Activated CD8-positive, alpha-beta T cell treated with anti-CD3 and anti-CD28 coated beads for 36 hours (primary cell): ENCODE measurements around the gene FGF11. TPM values are rescaled to one million over a fixed set of nuclear protein-coding genes. Genes with fewer than 3 reads are reported as not detected.

ENCODE experiments used
- ATAC-seq: fragments of 200-7000 bp; cut with Tn5 transposase; one replicate; pipeline ENCODE4 v1.10.0; 2021; ENCODE audit warnings: mild to moderate bottlenecking, moderate library complexity
- CTCF ChIA-PET: fragments of 350-600 bp; sonication (Branson Sonifier 250); formaldehyde crosslinking; loops from one replicate; lab custom pipeline; 2021; ENCODE audit warnings: antibody characterized with exemption; lab: Charles Lee
- POLR2A ChIA-PET: fragments of 350-600 bp; sonication (Branson Sonifier 250); formaldehyde crosslinking; loops from one replicate; lab custom pipeline; 2021; ENCODE audit warnings: antibody characterized with exemption; lab: Charles Lee
- DNase-seq: peaks from one replicate; pipeline ENCODE4 v3.0.0-alpha.2; 2020
- H3K27ac Mint-ChIP-seq: one replicate; pipeline ENCODE4 v1.8.0; 2021; ENCODE audit warnings: mild to moderate bottlenecking, mixed read lengths
- H3K27me3 Mint-ChIP-seq: one replicate; pipeline ENCODE4 v1.8.0; 2021; ENCODE audit warnings: mixed read lengths
- H3K36me3 Mint-ChIP-seq: one replicate; pipeline ENCODE4 v1.8.0; 2021; ENCODE audit warnings: low read depth, mixed read lengths
- H3K4me1 Mint-ChIP-seq: one replicate; pipeline ENCODE4 v1.8.0; 2021; ENCODE audit warnings: low read depth, mixed read lengths
- H3K4me3 Mint-ChIP-seq: one replicate; pipeline ENCODE4 v1.8.0; 2021; ENCODE audit warnings: mild to moderate bottlenecking, moderate library complexity, mixed read lengths
- H3K9me3 Mint-ChIP-seq: one replicate; pipeline ENCODE4 v1.8.0; 2021; ENCODE audit warnings: mixed read lengths
- intact Hi-C: fragments of 100-400 bp; cut with micrococcal nuclease; formaldehyde crosslinking; loops from one replicate; pipeline ENCODE4 v1.10.0; 2022
- total RNA-seq, 2 experiments: library from RNA; stranded (reverse); gene quantifications; one replicate each; pipeline ENCODE4 v1.2.3, GENCODE V29; 2021
- TF ChIP-seq, protein P1 (sequence below): fragments of 200-600 bp; IDR thresholded peaks from one replicate; pipeline ENCODE4 v1.8.0; 2022; ENCODE audit warnings: antibody characterized with exemption, mild to moderate bottlenecking

Gene FGF11
- total RNA-seq, 2 experiments from 2014 or later = 16.5 to 16.6 TPM

DNA sequence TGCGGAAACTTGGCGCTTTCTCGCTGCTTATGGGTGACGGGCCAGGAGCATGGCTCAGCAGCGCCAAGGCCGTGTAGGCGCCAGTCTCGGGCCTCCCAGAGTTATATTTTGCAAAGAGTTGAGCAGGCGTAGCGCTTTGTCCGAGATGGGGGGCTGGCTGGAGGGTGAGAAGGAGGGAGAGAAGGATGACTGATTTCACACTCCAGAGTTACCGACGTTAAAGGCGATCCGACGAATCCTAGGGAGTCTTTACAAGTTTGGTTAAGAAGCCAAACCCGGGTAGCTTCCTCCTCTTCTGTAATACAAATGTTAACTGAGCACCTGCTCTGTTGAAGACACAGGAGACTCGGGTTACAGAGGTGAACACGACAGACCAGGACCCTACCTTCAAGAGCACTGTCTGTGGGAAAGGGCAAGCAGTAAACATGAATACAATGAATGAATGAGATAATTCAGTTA is 45.6 kb downstream of the FGF11 start:
- Mint-ChIP-seq H3K27me3 (no peaks in the 10 kb centered on the region), H3K36me3 (peaks cover 37% of the 10 kb centered on the region), H3K4me1 (peaks cover 66% of the 10 kb centered on the region), H3K4me3 (peak overlapping the region; percentile 96), H3K27ac (peak overlapping the region; percentile 99), H3K9me3 (no peaks in the 10 kb centered on the region)
- intact Hi-C loops = loop anchor here (5.0 to 10.0 kb wide), 2 partner anchors 48 to 130 kb away; partner anchors contain the start of genes FGF11, KCTD11, TMEM102 and TMEM95
- ATAC-seq (no peak), DNase-seq (no peak)
- ChIA-PET POLR2A (interaction anchor here (0.7 to 4.2 kb wide), 51 partner anchors 8 to 357 kb away, joined by 3 to 55 read pairs (median 6); partner anchors contain the start of genes ACAP1, FGF11, MPDU1 and PLSCR3), CTCF (interaction anchor here (1.0 to 3.5 kb wide), 6 partner anchors 20 to 131 kb away, joined by 3 to 27 read pairs (median 6); partner anchors contain the start of genes SENP3 and TMEM102)
- TF ChIP-seq, protein P1, sequence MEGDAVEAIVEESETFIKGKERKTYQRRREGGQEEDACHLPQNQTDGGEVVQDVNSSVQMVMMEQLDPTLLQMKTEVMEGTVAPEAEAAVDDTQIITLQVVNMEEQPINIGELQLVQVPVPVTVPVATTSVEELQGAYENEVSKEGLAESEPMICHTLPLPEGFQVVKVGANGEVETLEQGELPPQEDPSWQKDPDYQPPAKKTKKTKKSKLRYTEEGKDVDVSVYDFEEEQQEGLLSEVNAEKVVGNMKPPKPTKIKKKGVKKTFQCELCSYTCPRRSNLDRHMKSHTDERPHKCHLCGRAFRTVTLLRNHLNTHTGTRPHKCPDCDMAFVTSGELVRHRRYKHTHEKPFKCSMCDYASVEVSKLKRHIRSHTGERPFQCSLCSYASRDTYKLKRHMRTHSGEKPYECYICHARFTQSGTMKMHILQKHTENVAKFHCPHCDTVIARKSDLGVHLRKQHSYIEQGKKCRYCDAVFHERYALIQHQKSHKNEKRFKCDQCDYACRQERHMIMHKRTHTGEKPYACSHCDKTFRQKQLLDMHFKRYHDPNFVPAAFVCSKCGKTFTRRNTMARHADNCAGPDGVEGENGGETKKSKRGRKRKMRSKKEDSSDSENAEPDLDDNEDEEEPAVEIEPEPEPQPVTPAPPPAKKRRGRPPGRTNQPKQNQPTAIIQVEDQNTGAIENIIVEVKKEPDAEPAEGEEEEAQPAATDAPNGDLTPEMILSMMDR = no peak

DNA sequence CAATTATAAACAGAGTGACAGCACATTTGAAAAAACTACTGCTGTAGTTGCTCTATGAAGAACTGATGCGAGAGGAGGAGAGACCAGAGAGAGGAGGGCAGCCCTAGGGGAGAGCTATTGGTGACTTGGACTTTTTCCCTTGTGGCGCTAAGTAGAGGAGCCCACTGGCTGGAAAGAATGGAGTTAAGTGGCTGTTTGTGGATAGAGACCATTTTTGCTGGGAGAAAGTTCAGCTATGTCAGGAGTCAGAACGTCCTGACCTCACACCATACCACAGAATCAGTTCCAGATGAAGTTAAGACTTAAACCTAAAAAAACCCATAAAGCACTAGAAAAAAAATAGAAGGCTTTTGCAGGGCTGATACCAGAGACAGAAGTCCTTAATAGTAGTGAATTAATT is 46.9 kb downstream of the FGF11 start:
- DNase-seq (no peak), ATAC-seq (no peak)
- POLR2A ChIA-PET = interaction anchor here (0.8 to 4.2 kb wide), 38 partner anchors 8 to 252 kb away, joined by 3 to 55 read pairs (median 5); partner anchors contain the start of genes ACAP1, DVL2, FGF11 and MPDU1
- TF ChIP-seq, protein P1 = no peak
- CTCF ChIA-PET = interaction anchor here (1.0 to 3.5 kb wide), 7 partner anchors 9 to 130 kb away, joined by 3 to 27 read pairs (median 3); partner anchors contain the start of genes SENP3 and TMEM102
- intact Hi-C loops = loop anchor here (10.0 kb wide), 1 partner anchor 131 kb away; the partner anchor contains the start of genes KCTD11 and TMEM95
- Mint-ChIP-seq H3K36me3 (peaks cover 43% of the 10 kb centered on the region), H3K4me1 (peaks cover 66% of the 10 kb centered on the region), H3K27ac (peak overlapping the region; percentile 37), H3K9me3 (no peaks in the 10 kb centered on the region), H3K27me3 (no peaks in the 10 kb centered on the region), H3K4me3 (peak overlapping the region; percentile 96)

DNA sequence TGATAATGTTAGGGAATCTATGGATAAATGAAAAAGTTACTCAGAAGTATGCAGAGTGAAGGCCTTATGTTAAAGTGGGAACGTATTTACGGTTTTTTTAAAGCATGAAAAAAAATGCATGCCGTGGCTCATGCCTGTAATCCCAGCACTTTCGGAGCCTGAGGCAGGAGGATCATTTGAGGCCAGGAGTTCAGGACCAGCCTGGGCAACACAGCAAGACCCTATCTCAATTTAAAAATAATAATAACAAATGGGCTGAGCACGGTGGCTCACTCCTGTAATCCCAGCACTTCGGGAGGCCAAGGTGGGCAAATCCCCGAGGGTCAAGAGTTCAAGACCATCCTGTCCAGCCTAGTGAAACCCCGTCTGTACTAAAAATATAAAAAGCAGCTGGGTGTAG is 50.8 kb downstream of the FGF11 start:
- ChIA-PET POLR2A (interaction anchor here (0.6 to 1.6 kb wide), 7 partner anchors 13 to 396 kb away, joined by 3 to 6 read pairs (median 3); partner anchors contain the start of gene SENP3), CTCF (interaction anchor here (0.8 to 1.7 kb wide), 4 partner anchors 24 to 70 kb away, joined by 3 to 5 read pairs (median 4); no protein-coding TSS in a partner anchor)
- Mint-ChIP-seq H3K27ac (peak overlapping the region; percentile 54), H3K36me3 (peaks cover 61% of the 10 kb centered on the region), H3K27me3 (no peaks in the 10 kb centered on the region), H3K4me1 (peaks cover 67% of the 10 kb centered on the region), H3K4me3 (peak overlapping the region; percentile 7), H3K9me3 (no peaks in the 10 kb centered on the region)
- no peak for ATAC-seq
- TF ChIP-seq, protein P1 = no peak
- intact Hi-C loops = no loop called here
- no peak for DNase-seq

DNA sequence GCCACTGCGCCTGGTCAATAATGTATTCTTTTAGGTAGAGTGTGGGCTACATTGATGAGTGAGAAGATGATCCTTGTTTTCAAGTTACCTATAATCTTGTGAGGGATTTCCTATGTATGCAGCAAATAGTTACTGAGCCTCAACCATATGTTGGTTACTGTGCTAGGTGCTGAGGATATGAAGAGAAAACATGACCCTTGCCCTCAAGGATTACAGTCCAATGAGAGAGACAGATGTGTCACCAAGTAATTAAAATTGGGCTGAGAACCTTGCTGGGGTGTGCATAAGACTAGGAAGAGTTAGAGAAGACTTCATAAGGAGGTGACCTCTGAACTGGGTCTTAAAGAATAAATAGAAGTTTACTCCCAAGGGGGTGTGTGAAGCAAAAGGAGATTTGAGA is 52.3 kb downstream of the FGF11 start:
- Mint-ChIP-seq H3K9me3 (no peaks in the 10 kb centered on the region), H3K36me3 (peaks cover 62% of the 10 kb centered on the region), H3K27ac (peak overlapping the region; percentile 40), H3K4me3 (no peak overlapping the region), H3K27me3 (no peaks in the 10 kb centered on the region), H3K4me1 (peaks cover 57% of the 10 kb centered on the region)
- DNase-seq (no peak), ATAC-seq (no peak)
- ChIA-PET CTCF (interaction anchor here (1.4 to 3.7 kb wide), 3 partner anchors 23 to 55 kb away, joined by 3 to 23 read pairs (median 5); no protein-coding TSS in a partner anchor), POLR2A (interaction anchor here (1.0 to 1.5 kb wide), 3 partner anchors 11 to 61 kb away, joined by 4 to 6 read pairs (median 5); no protein-coding TSS in a partner anchor)
- TF ChIP-seq, protein P1 = no peak
- intact Hi-C loops = no loop called here
